ENCODE measurements around the gene MTERF2. TPM values are rescaled to one million over a fixed set of nuclear protein-coding genes. Genes with fewer than 3 reads are reported as not detected.
"Not testable (repeated sequence)": the region's sequence is repeated elsewhere in the genome, so short reads cannot be mapped to it uniquely, and the experiment has no call there.

MTERF2 gene
- total RNA-seq, 4 donors from 2014 or later, result 5.0 to 24.6 (median 13.7) TPM

GRCh38 chr12:106997916-106998315 is 11.0 kb upstream of the MTERF2 start:
- Histone ChIP-seq H3K27me3 (no peaks in the 10 kb centered on the region), H3K4me3 (no peak overlapping the region), H3K4me1 (no peaks in the 10 kb centered on the region), H3K36me3 (peaks cover 5 to 35% of the 10 kb centered on the region in 2 donors), H3K27ac (no peak overlapping the region), H3K9me3 (no peaks in the 10 kb centered on the region)
- no peak for ATAC-seq
- no peak for TF ChIP-seq POLR2A (IDR thresholded peaks at IDR 0.05)
- no peak for TF ChIP-seq CTCF (IDR thresholded peaks at IDR 0.05 in 4 of 5, conservative IDR thresholded peaks at IDR 0.05 in 1 of 5)
- intact Hi-C loops (cut with DNase I; ENCODE audit: low total_unique reads) (no loop called here), in situ Hi-C loops (cut with MboI; ENCODE audit: low sequenced_read_pairs in 4 of 4) (loop anchor here in 1 of 4 donors (25.0 kb wide), 1 partner anchor 89 kb away; the partner anchor contains the start of gene CRY1)
- no peak for DNase-seq

GRCh38 chr12:106996102-106996501 is 9.2 kb upstream of the MTERF2 start:
- H3K36me3 ChIP-seq, result peaks cover 5 to 45% of the 10 kb centered on the region in 2 donors
- H3K27ac ChIP-seq; H3K4me3 ChIP-seq; H3K9me3 ChIP-seq; H3K4me1 ChIP-seq; intact Hi-C loops (cut with DNase I; ENCODE audit: low total_unique reads); DNase-seq; H3K27me3 ChIP-seq; ATAC-seq: not testable (repeated sequence)
- in situ Hi-C loops (cut with MboI; ENCODE audit: low sequenced_read_pairs in 4 of 4), result loop anchor here in 1 of 4 donors (25.0 kb wide), 1 partner anchor 91 kb away; the partner anchor contains the start of gene CRY1

GRCh38 chr12:106994579-106995220 is 7.8 kb upstream of the MTERF2 start:
- Histone ChIP-seq H3K9me3 (no peaks in the 10 kb centered on the region), H3K4me1 (no peaks in the 10 kb centered on the region), H3K4me3 (no peak overlapping the region), H3K27me3 (no peaks in the 10 kb centered on the region), H3K36me3 (peaks cover 5 to 45% of the 10 kb centered on the region in 2 donors), H3K27ac (no peak overlapping the region)
- TF ChIP-seq POLR2A (IDR thresholded peaks at IDR 0.05), result no peak
- TF ChIP-seq CTCF (IDR thresholded peaks at IDR 0.05 in 4 of 5, conservative IDR thresholded peaks at IDR 0.05 in 1 of 5), result no peak
- no peak for DNase-seq
- intact Hi-C loops (cut with DNase I; ENCODE audit: low total_unique reads), result no loop called here
- no peak for ATAC-seq
- in situ Hi-C loops (cut with MboI; ENCODE audit: low sequenced_read_pairs in 4 of 4), result loop anchor here in 1 of 4 donors (25.0 kb wide), 1 partner anchor 93 kb away; the partner anchor contains the start of gene CRY1

GRCh38 chr12:106987846-106988245 is 900 bp upstream of the MTERF2 start:
- peak overlapping the region; percentile 87 to 98 (median 93) for H3K27ac ChIP-seq
- H3K27me3 ChIP-seq, result no peaks in the 10 kb centered on the region
- in situ Hi-C loops (cut with MboI; ENCODE audit: low sequenced_read_pairs in 4 of 4), result loop anchor here in 1 of 4 donors (25.0 kb wide), 1 partner anchor 99 kb away; the partner anchor contains the start of gene CRY1
- ATAC-seq (no peak), DNase-seq (no peak)
- intact Hi-C loops (cut with DNase I; ENCODE audit: low total_unique reads), result loop anchor here (1.0 kb wide), 3 partner anchors 33 to 104 kb away; partner anchors contain the start of gene TMEM263
- H3K9me3 ChIP-seq, result no peaks in the 10 kb centered on the region
- H3K4me3 ChIP-seq, result peak overlapping the region in 2 of 4 donors; percentile 78 to 90
- H3K4me1 ChIP-seq, result peaks cover 17 to 18% of the 10 kb centered on the region in 2 donors
- peaks cover 0 to 27% of the 10 kb centered on the region in 2 donors for H3K36me3 ChIP-seq
- TF ChIP-seq CTCF (IDR thresholded peaks at IDR 0.05 in 4 of 5, conservative IDR thresholded peaks at IDR 0.05 in 1 of 5) (no peak), POLR2A (IDR thresholded peaks at IDR 0.05) (no peak)

GRCh38 chr12:106986135-106986534 is 811 bp downstream of the MTERF2 start:
- Histone ChIP-seq H3K9me3 (no peaks in the 10 kb centered on the region), H3K27me3 (no peaks in the 10 kb centered on the region), H3K4me1 (peaks cover 17 to 18% of the 10 kb centered on the region in 2 donors), H3K36me3 (peaks cover 0 to 18% of the 10 kb centered on the region in 2 donors), H3K27ac (peak overlapping the region; percentile 87 to 98 (median 93)), H3K4me3 (peak overlapping the region; percentile 69 to 90 (median 74))
- DNase-seq, result no peak
- intact Hi-C loops (cut with DNase I; ENCODE audit: low total_unique reads), result no loop called here
- in situ Hi-C loops (cut with MboI; ENCODE audit: low sequenced_read_pairs in 4 of 4), result loop anchor here in 1 of 4 donors (25.0 kb wide), 1 partner anchor 101 kb away; the partner anchor contains the start of gene CRY1
- TF ChIP-seq POLR2A (IDR thresholded peaks at IDR 0.05), result no peak
- TF ChIP-seq CTCF (IDR thresholded peaks at IDR 0.05 in 4 of 5, conservative IDR thresholded peaks at IDR 0.05 in 1 of 5), result no peak
- ATAC-seq, result no peak
